ENCODE data around the gene HSF2.

DNA sequence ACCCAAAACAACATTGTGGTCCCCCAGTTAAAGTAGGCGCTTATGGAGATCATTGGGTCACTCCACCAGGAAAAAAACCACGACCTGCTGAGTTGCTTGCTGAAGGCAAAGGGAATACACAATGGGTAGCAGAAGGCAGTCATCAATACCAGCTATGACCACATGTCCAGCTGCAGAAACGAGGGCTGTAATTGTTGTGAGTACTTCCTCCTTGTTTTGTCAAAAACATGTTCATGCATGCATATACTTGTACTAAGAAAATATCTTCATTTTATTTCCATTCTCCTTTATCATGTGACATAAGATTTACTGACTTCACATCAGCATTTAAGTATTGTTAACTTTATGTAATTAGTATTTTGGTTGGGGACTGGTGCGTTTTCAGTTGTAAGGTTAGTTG is 55.2 kb downstream of the HSF2 start:
- TF ChIP-seq, protein P1, sequence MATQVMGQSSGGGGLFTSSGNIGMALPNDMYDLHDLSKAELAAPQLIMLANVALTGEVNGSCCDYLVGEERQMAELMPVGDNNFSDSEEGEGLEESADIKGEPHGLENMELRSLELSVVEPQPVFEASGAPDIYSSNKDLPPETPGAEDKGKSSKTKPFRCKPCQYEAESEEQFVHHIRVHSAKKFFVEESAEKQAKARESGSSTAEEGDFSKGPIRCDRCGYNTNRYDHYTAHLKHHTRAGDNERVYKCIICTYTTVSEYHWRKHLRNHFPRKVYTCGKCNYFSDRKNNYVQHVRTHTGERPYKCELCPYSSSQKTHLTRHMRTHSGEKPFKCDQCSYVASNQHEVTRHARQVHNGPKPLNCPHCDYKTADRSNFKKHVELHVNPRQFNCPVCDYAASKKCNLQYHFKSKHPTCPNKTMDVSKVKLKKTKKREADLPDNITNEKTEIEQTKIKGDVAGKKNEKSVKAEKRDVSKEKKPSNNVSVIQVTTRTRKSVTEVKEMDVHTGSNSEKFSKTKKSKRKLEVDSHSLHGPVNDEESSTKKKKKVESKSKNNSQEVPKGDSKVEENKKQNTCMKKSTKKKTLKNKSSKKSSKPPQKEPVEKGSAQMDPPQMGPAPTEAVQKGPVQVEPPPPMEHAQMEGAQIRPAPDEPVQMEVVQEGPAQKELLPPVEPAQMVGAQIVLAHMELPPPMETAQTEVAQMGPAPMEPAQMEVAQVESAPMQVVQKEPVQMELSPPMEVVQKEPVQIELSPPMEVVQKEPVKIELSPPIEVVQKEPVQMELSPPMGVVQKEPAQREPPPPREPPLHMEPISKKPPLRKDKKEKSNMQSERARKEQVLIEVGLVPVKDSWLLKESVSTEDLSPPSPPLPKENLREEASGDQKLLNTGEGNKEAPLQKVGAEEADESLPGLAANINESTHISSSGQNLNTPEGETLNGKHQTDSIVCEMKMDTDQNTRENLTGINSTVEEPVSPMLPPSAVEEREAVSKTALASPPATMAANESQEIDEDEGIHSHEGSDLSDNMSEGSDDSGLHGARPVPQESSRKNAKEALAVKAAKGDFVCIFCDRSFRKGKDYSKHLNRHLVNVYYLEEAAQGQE (IDR thresholded peaks at IDR 0.05) = no peak
- TF ChIP-seq POLR2A (IDR thresholded peaks at IDR 0.05; ENCODE audit: low read length) = no peak
